Measurements from ENCODE around the gene DOLK.

Gene DOLK

GRCh38 chr9:128936171-128936865 is 11.1 kb downstream of the DOLK start:
- no peaks in the 10 kb centered on the region for H3K27me3 ChIP-seq (ENCODE audit: control insufficient read depth in 5 of 5, insufficient read depth in 4 of 5, low read length in 5 of 5)
- H3K36me3 ChIP-seq (ENCODE audit: control insufficient read depth in 5 of 5, insufficient read depth in 5 of 5, low read length in 5 of 5) = peaks cover 0 to 14% (median 8%) of the 10 kb centered on the region in 5 donors
- H3K27ac ChIP-seq (ENCODE audit: low read depth, low read length) = no peak overlapping the region
- peaks cover 0 to 15% (median 8%) of the 10 kb centered on the region in 5 donors for H3K4me1 ChIP-seq (ENCODE audit: control insufficient read depth in 5 of 5, insufficient read depth in 5 of 5, low read length in 5 of 5)
- H3K4me3 ChIP-seq (ENCODE audit: low read depth in 1 of 5, low read length in 5 of 5) = no peak overlapping the region
- H3K9me3 ChIP-seq (ENCODE audit: control insufficient read depth in 5 of 5, low read length in 5 of 5) = no peaks in the 10 kb centered on the region
- H3K9ac ChIP-seq (ENCODE audit: low read length in 5 of 5) = no peak overlapping the region

GRCh38 chr9:128933731-128934130 is 13.7 kb downstream of the DOLK start:
- Histone ChIP-seq H3K27ac (ENCODE audit: low read depth, low read length) (no peak overlapping the region), H3K36me3 (ENCODE audit: control insufficient read depth in 5 of 5, insufficient read depth in 5 of 5, low read length in 5 of 5) (peaks cover 0 to 11% (median 8%) of the 10 kb centered on the region in 5 donors), H3K4me1 (ENCODE audit: control insufficient read depth in 5 of 5, insufficient read depth in 5 of 5, low read length in 5 of 5) (peaks cover 0 to 1% (median 0%) of the 10 kb centered on the region in 5 donors), H3K9ac (ENCODE audit: low read length in 5 of 5) (no peak overlapping the region), H3K4me3 (ENCODE audit: low read depth in 1 of 5, low read length in 5 of 5) (no peak overlapping the region), H3K27me3 (ENCODE audit: control insufficient read depth in 5 of 5, insufficient read depth in 4 of 5, low read length in 5 of 5) (no peaks in the 10 kb centered on the region), H3K9me3 (ENCODE audit: control insufficient read depth in 5 of 5, low read length in 5 of 5) (no peaks in the 10 kb centered on the region)

- Histone ChIP-seq H3K36me3 (ENCODE audit: control insufficient read depth in 5 of 5, insufficient read depth in 5 of 5, low read length in 5 of 5) (peaks cover 0 to 10% (median 2%) of the 10 kb centered on the region in 5 donors), H3K27ac (ENCODE audit: low read depth, low read length) (no peak overlapping the region), H3K9me3 (ENCODE audit: control insufficient read depth in 5 of 5, low read length in 5 of 5) (no peaks in the 10 kb centered on the region), H3K27me3 (ENCODE audit: control insufficient read depth in 5 of 5, insufficient read depth in 4 of 5, low read length in 5 of 5) (no peaks in the 10 kb centered on the region), H3K4me3 (ENCODE audit: low read depth in 1 of 5, low read length in 5 of 5) (no peak overlapping the region), H3K4me1 (ENCODE audit: control insufficient read depth in 5 of 5, insufficient read depth in 5 of 5, low read length in 5 of 5) (peaks cover 0 to 10% (median 2%) of the 10 kb centered on the region in 5 donors), H3K9ac (ENCODE audit: low read length in 5 of 5) (no peak overlapping the region)
Observed at GRCh38 chr9:128929560-128929959, 17.8 kb downstream of the DOLK start.

- H3K4me1 ChIP-seq (ENCODE audit: control insufficient read depth in 5 of 5, insufficient read depth in 5 of 5, low read length in 5 of 5) = peaks cover 0 to 10% (median 2%) of the 10 kb centered on the region in 5 donors
- no peaks in the 10 kb centered on the region for H3K27me3 ChIP-seq (ENCODE audit: control insufficient read depth in 5 of 5, insufficient read depth in 4 of 5, low read length in 5 of 5)
- H3K4me3 ChIP-seq (ENCODE audit: low read depth in 1 of 5, low read length in 5 of 5) = no peak overlapping the region
- H3K27ac ChIP-seq (ENCODE audit: low read depth, low read length) = no peak overlapping the region
- H3K9me3 ChIP-seq (ENCODE audit: control insufficient read depth in 5 of 5, low read length in 5 of 5) = no peaks in the 10 kb centered on the region
- H3K9ac ChIP-seq (ENCODE audit: low read length in 5 of 5) = no peak overlapping the region
- H3K36me3 ChIP-seq (ENCODE audit: control insufficient read depth in 5 of 5, insufficient read depth in 5 of 5, low read length in 5 of 5) = peaks cover 0 to 7% (median 2%) of the 10 kb centered on the region in 5 donors
Observed at GRCh38 chr9:128928624-128929023, 18.8 kb downstream of the DOLK start.

- Histone ChIP-seq H3K9ac (ENCODE audit: low read length in 5 of 5) (no peak overlapping the region), H3K27me3 (ENCODE audit: control insufficient read depth in 5 of 5, insufficient read depth in 4 of 5, low read length in 5 of 5) (no peaks in the 10 kb centered on the region), H3K4me1 (ENCODE audit: control insufficient read depth in 5 of 5, insufficient read depth in 5 of 5, low read length in 5 of 5) (peaks cover 2 to 10% (median 7%) of the 10 kb centered on the region in 5 donors), H3K36me3 (ENCODE audit: control insufficient read depth in 5 of 5, insufficient read depth in 5 of 5, low read length in 5 of 5) (peaks cover 0 to 5% (median 2%) of the 10 kb centered on the region in 5 donors), H3K9me3 (ENCODE audit: control insufficient read depth in 5 of 5, low read length in 5 of 5) (no peaks in the 10 kb centered on the region), H3K4me3 (ENCODE audit: low read depth in 1 of 5, low read length in 5 of 5) (no peak overlapping the region), H3K27ac (ENCODE audit: low read depth, low read length) (no peak overlapping the region)
Observed at GRCh38 chr9:128927731-128928411, 19.5 kb downstream of the DOLK start.

GRCh38 chr9:128923493-128923883 is 23.9 kb downstream of the DOLK start:
- Histone ChIP-seq H3K4me3 (ENCODE audit: low read depth in 1 of 5, low read length in 5 of 5) (no peak overlapping the region), H3K9ac (ENCODE audit: low read length in 5 of 5) (no peak overlapping the region), H3K9me3 (ENCODE audit: control insufficient read depth in 5 of 5, low read length in 5 of 5) (no peaks in the 10 kb centered on the region), H3K27ac (ENCODE audit: low read depth, low read length) (no peak overlapping the region), H3K4me1 (ENCODE audit: control insufficient read depth in 5 of 5, insufficient read depth in 5 of 5, low read length in 5 of 5) (peaks cover 9 to 40% (median 38%) of the 10 kb centered on the region in 5 donors), H3K27me3 (ENCODE audit: control insufficient read depth in 5 of 5, insufficient read depth in 4 of 5, low read length in 5 of 5) (no peaks in the 10 kb centered on the region), H3K36me3 (ENCODE audit: control insufficient read depth in 5 of 5, insufficient read depth in 5 of 5, low read length in 5 of 5) (peaks cover 0 to 5% (median 2%) of the 10 kb centered on the region in 5 donors)

- Histone ChIP-seq H3K9ac (ENCODE audit: low read length in 5 of 5) (peak overlapping the region; percentile 41 to 77 (median 68)), H3K27me3 (ENCODE audit: control insufficient read depth in 5 of 5, insufficient read depth in 4 of 5, low read length in 5 of 5) (no peaks in the 10 kb centered on the region), H3K4me3 (ENCODE audit: low read depth in 1 of 5, low read length in 5 of 5) (peak overlapping the region; percentile 57 to 74 (median 63)), H3K36me3 (ENCODE audit: control insufficient read depth in 5 of 5, insufficient read depth in 5 of 5, low read length in 5 of 5) (peaks cover 0 to 11% (median 9%) of the 10 kb centered on the region in 5 donors), H3K27ac (ENCODE audit: low read depth, low read length) (peak overlapping the region; percentile 56), H3K9me3 (ENCODE audit: control insufficient read depth in 5 of 5, low read length in 5 of 5) (no peaks in the 10 kb centered on the region), H3K4me1 (ENCODE audit: control insufficient read depth in 5 of 5, insufficient read depth in 5 of 5, low read length in 5 of 5) (peaks cover 8 to 45% (median 40%) of the 10 kb centered on the region in 5 donors)
Observed at GRCh38 chr9:128921881-128922763, 25.3 kb downstream of the DOLK start.

GRCh38 chr9:128920381-128921058 is 26.9 kb downstream of the DOLK start, which contains the start of gene PHYHD1:
Gene PHYHD1 (plus strand): TSS chr9:128920982. CDS start chr9:128922324, 1,342 bp downstream.
- peak within 1 kb of the TSS; percentile 57 to 74 (median 63) for H3K4me3 ChIP-seq (ENCODE audit: low read depth in 1 of 5, low read length in 5 of 5)
- H3K36me3 ChIP-seq (ENCODE audit: control insufficient read depth in 5 of 5, insufficient read depth in 5 of 5, low read length in 5 of 5) = peaks cover 0 to 20% (median 10%) of the 10 kb centered on the region in 5 donors
- H3K27ac ChIP-seq (ENCODE audit: low read depth, low read length) = peak within 1 kb of the TSS; percentile 76
- peak within 1 kb of the TSS; percentile 41 to 74 (median 66) for H3K9ac ChIP-seq (ENCODE audit: low read length in 5 of 5)
- peaks cover 17 to 61% (median 56%) of the 10 kb centered on the region in 5 donors for H3K4me1 ChIP-seq (ENCODE audit: control insufficient read depth in 5 of 5, insufficient read depth in 5 of 5, low read length in 5 of 5)
- no peaks in the 10 kb centered on the region for H3K27me3 ChIP-seq (ENCODE audit: control insufficient read depth in 5 of 5, insufficient read depth in 4 of 5, low read length in 5 of 5)
- no peaks in the 10 kb centered on the region for H3K9me3 ChIP-seq (ENCODE audit: control insufficient read depth in 5 of 5, low read length in 5 of 5)

- peak overlapping the region; percentile 37 for H3K27ac ChIP-seq (ENCODE audit: low read depth, low read length)
- peak overlapping the region in 2 of 5 donors; percentile 7 to 41 for H3K9ac ChIP-seq (ENCODE audit: low read length in 5 of 5)
- H3K27me3 ChIP-seq (ENCODE audit: control insufficient read depth in 5 of 5, insufficient read depth in 4 of 5, low read length in 5 of 5) = no peaks in the 10 kb centered on the region
- peaks cover 18 to 64% (median 61%) of the 10 kb centered on the region in 5 donors for H3K4me1 ChIP-seq (ENCODE audit: control insufficient read depth in 5 of 5, insufficient read depth in 5 of 5, low read length in 5 of 5)
- H3K4me3 ChIP-seq (ENCODE audit: low read depth in 1 of 5, low read length in 5 of 5) = no peak overlapping the region
- H3K36me3 ChIP-seq (ENCODE audit: control insufficient read depth in 5 of 5, insufficient read depth in 5 of 5, low read length in 5 of 5) = peaks cover 0 to 22% (median 10%) of the 10 kb centered on the region in 5 donors
- H3K9me3 ChIP-seq (ENCODE audit: control insufficient read depth in 5 of 5, low read length in 5 of 5) = no peaks in the 10 kb centered on the region
Observed at GRCh38 chr9:128919402-128920089, 27.9 kb downstream of the DOLK start.
